Amygdala (tissue), 56 donors: ENCODE measurements around the gene NFATC2.
A peak's percentile ranks its signal among the peaks of the same experiment; 100 is the strongest.

Source experiments
- DNase-seq, 56 donors: peaks; one replicate each; lab custom pipeline; 2025; lab: John Stamatoyannopoulos, UW

The NFATC2 gene

DNA sequence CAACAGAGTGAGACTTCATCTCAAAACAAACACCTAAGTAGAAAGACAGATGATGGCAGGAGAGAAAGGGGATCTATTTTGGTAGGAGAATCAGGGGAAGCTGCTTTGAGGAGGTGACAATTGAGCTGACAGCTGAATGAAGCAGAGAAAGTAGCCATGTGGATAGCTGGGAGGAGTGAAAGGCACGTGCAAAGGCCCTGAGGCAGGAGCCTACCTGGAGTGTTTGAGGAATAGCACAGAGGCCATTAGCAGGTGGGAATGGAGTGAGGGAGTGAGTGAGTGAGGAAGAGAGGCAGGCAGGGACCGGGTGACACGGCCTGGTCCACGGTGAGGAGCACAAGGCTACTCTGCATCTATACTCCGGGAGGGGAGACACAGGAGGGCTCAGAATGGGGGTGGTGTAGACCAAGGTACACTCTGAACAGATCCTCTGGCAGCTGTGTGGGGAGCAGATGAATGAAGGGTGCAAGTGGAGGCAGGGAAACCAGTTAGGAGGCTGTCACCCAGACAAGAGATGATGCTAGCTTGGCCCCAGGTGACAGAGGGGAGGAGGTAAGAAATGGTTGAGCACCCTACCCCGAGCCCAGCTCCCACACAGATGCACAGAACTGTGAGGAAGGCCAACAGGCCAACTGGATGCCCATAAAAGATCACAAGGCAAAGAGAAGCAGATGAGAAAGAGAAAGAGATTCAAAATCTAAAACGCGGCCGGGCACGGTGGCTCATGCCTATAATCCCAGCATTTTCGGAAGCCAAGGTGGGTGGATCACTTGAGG lies 43.6 kb downstream of the NFATC2 start:
- DNase-seq, result no peak

DNA sequence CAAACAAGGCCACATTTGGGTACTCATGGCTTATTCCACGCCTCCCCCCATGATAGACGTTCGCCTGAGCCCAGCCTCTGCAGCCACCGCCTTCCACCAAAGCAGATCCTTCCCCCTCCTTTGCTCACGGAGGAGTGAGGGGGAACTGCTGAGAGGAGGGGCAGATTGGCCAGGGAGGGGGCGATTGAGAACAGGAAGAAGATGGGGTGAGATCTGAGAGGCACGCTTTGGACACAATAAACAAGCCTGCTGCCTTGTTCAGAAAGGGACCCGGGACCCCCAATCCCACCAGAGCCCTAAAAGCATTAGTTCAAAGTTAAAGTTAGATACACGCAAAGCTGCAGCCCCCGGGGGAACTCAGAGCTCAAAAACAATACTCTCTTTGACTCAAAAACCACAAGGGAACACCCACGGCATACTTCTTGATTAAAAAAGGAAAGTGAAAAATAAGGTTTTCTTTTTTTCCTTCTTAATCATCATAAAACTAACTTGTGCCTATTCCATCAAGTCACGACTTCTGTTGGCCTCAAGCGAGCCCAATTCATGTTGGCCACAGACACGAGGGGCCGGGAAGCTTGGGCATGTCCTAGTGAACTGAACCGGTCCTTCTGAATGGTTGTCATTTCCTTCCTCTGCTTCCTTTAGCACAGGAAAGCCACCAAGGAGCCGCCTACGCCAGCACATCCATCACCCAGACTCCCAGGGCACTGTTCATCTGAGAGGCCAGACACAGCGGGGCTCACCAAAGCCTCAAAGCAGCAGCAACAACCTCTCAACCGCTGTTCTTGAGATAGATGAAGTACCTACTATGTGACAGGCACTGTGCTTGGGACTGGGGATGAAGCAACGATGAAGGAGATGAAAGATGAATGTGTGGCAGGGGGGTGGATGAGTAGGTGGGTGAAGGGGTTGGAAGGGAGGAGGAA lies 44.7 kb downstream of the NFATC2 start:
- peak in 4 of 56 donors; percentile 7 to 15 (median 8) for DNase-seq

DNA sequence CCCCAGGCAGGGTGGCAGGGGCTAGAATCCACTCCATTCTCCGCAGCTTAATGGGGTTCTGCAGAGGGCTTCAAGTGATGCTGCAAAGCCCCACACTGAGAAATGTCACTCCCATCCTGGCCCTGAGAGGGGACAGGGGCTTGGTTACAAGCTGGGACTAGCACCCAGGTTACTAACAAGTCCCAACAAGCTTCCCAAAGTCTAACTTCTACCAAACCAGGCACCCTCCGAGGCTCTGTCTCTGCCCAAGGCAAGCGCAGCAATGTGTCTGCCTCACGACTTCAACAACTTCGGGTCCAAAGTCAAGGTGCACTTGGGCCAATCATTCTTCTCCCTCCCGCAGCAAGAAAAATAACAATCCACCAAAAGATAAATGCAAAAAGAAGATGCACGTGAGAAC lies 45.6 kb downstream of the NFATC2 start:
- DNase-seq, result no peak

DNA sequence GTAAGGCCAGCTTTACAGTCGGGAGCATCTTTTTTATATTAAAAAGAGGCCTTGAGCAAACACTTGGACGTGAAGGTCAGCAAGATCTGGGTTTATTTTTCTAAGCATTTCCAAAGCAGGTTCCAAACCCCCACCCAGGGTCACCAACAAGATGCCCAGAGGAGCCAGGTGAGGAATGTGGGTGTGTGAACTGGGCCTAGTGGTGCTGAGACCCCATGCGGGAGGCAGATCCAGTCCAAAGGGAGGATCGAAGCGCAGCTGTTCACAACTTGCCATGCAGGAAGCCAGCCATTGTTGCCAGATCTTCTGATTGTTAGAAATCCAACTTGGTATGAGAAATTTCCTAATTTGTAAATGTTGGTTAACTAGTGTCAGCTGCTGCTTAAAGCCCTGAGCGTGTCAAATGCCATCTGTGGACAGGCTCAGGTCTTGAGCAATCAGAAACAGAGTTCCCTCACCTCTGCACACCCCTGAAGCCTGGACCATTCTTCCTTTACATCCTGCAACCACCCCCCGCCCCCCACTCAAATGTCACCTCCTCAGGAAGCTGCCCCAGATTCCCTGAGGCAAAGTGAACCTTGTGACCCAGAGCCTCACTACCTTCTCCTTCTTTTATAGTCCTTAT lies 46.5 kb downstream of the NFATC2 start:
- no peak for DNase-seq

DNA sequence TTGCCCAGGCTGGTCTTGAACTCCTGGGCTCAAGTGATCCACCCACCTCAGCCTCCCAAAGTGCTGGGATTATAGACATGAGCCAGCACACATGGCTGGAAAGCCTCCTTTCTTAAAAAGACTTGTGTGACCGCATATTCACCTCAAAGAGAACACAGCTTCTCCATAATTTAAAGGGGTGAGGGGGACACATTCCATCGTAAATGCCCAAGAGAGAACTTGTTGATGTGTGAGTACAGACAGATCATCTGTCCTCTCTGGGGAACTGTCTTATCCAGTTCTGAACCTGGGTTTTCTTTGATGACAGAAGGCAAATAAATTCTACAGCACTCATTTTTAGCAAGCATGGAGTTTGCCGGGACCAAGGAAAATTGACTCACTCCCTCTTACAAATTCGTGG lies 47.2 kb downstream of the NFATC2 start:
- no peak for DNase-seq

DNA sequence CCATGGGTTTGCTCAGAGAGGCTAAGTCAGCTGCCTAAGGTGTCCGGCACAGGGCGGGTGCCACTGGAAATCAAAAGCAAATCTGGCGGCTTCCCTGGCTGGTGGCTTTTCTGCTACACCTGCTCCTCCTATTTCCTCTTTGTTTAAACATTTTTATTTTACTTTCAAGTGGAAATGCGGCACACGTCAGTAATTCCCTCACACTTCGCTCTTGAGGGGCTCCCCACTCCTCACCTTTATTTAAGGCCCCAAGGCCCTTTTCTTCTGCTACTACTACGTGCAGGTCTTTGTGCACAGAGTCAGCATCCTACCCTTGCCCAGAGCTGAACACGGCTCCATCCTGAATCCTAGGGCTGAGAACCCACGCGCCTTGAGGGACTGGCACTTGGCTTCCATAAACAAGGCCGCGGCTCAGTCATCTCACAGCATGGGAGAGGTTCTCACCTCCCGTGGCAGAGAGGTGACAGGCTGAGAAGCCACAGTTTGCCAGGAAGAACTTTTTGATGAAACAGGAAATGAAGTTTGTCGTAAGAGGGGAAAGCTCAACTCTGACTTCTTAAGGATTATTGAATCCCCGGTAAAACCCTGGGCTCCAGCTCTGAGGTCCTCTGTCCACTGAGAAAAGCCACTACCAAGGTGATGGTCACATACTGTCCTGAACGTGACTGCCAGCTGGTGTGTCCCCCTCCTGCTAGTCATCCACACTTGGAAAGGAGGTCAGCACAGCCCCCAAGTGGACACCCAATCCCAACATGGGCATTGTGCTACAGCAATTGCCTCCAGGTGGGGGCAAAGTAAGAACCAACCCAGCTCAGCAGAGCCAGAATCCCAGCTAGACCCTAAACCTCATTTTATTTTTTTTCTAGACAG lies 48.0 kb downstream of the NFATC2 start:
- no peak for DNase-seq

DNA sequence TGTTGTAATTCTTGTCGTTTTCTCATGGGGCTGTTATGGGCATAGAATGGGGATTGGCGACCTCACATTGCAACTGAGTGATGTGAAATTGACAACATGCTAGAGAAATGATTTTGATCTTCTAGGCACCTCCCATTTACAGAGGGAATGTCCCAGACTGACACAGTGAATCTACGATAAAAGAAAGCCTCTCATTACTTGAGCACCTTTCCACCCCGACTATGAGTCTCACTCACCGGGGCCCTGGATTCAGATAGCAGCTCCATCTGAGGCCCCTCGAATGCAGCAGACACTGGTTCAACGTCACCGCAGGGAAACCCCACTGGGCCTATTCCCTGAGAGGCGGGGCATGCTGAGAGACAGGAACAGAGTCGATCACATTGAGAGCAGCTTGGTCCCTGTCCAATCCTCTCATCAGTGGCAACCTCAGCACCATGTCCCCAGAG lies 49.1 kb downstream of the NFATC2 start:
- DNase-seq, result no peak

DNA sequence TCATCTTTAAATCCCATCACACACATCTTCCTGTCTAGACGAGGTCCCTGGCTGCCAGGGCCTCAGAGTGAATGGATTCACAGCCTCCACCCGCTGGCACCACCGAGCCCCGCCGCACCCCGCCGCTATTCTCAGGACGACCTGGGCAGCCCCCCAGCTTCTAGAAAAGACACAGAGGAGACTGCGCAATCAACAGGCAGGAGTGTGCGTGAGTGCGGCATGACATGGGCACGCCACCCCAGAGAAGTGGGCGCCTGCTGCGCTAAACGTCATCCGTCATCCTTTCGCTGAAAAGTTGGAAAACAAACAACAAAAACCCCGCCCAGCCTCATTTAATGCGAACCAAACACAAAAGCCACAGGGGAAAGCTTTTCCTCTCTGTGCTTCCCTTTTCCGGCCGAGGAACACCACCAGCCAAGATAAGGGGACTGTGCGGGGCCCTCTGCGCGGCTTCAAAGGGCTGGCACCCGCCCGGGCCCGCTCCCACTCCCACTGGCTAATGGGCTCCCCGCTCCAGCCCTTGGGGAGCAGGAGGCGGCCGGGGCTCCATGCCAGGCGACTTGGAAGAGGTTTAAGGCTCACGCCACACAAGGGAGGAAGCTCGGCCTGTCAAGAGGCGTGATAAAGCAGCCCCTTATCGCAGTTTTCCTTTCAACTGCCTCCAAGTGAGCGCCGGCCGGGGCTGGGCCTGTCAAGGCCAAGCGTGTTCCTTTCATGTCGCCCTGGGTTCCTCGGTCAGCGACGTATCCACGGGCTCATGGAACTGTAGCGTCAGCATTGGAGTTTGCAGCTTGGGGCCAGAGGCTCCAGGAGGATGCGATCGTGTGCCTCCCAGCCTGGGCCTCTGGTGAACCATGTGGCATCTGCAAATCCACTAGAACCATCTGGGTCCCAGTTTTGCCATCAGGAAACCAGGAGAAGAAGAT lies 50.1 kb downstream of the NFATC2 start:
- peak in 1 of 56 donors; percentile 44 for DNase-seq

DNA sequence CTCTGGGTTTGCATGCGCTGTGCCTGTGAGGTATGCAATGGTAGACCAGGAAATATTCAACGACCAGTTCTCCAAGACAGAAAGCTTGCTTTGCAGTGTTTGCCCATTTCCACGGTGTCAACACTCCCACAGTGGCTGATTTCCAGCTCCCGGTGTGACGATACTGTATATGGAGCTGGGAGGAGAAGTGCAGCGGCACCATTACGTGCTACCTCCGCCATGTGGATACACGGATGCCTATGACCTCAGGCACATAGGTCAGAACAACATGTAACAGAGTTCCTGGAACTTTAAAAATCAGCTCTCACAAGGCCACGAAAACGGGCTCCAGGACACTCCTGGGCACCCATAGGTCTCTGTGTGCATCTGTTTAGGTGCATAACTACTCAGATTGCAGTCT lies 51.1 kb downstream of the NFATC2 start:
- DNase-seq, result no peak

DNA sequence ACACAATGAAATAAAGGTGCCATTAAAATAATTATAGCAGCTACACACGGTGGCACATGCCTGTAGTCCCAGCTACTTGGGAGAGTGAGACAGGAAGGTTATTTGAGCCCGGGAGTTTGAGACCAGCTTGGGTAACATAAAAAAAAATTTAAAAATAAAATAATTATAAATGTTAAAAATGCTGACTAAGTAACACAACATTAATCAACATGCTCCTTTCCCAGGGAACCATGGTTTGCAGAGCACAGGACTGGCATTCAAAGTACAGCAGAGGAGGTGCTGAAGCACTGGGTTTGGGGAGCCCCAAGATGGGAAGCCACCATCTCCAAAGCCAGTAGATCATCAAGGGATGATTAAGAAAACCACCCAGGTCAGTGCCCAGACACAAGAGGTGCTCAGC lies 51.9 kb downstream of the NFATC2 start:
- DNase-seq, result no peak

DNA sequence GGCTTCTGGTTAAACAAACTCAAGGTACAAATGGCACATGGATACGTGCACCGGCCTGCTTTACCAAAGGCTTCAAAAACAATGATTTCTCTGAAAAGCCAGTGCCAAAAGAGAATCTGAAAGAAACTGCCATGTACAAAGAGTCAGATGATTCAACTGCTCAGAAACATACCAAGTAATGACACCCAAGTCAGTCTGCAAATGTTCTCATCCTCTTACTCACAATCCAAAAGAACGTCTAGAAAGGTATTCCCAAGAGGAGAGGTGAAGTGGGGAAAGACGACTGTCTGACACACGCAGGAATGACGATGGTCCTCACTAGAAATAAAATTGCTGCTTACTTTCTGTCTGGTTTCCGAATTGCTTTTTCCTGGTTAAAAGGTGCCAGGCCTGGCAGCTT lies 52.9 kb downstream of the NFATC2 start:
- no peak for DNase-seq

DNA sequence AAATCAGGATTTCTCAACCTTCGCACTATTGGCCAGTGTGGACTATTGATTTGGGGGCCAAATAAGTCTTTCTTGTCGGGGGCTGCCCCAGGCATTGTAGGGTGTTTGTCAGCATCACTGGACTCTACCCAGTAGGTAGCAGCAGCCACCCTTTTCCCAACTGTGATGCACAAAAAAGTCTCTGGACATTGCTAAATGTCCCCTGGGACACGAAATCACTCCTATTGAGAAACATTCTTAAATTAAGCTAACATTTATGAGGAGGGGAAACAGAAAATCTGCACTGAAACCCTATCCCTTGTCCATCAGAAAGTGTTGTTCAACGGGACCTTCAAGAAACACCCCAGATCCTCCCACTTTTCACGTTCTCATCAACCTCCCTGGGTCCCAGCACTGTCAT lies 54.2 kb downstream of the NFATC2 start:
- DNase-seq, result no peak

DNA sequence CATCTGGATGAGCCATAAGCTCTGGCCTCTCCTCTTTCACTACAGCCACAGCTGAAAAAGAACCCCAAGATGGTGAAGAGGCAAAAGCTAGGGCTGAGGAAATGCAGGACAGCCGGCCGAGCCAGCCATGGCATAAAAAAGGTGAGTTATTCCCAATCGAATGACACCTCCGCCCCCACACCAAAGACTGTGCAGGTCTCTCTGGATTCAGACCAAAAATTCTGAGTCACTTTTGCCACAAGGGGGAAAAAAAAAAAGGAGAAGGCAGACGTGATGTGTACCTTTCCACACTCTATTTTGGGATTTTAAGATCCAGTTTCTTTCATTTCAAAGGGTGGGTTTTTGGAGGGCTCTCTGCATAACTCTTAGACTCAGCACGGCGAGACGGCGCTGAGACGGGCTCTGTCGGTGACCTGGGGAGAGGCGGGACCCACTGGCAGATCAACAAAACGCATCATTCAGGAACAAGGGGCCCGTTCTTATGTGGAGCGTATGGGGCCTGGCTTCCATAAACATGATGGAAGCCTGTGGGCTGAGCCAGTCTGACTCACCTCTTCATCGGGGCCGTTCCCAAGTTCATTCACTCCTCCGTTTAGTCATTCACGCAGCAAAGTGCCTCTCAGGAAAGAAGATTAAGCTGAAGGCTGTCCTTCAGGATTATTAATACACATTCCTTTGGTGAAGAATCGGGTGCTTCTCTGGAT lies 54.8 kb downstream of the NFATC2 start:
- DNase-seq, result no peak

DNA sequence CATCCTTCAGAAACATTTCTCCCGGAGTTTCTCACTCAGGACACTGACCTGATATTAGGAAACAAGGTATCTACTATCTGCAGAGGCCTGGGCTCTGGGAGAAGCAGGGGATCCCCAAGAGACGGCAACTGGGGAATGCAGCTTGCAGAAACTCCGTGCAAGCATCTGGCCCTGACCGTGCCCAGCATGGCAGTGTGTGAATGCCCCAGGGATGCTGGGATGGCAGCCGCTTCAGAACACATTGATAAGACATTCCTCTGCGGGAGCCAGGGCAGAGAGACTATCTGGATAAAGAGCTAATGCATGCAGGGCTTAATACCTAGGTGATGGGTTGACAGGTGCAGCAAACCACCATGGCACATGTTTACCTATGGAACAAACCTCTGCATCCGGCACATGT lies 55.4 kb downstream of the NFATC2 start:
- no peak for DNase-seq

DNA sequence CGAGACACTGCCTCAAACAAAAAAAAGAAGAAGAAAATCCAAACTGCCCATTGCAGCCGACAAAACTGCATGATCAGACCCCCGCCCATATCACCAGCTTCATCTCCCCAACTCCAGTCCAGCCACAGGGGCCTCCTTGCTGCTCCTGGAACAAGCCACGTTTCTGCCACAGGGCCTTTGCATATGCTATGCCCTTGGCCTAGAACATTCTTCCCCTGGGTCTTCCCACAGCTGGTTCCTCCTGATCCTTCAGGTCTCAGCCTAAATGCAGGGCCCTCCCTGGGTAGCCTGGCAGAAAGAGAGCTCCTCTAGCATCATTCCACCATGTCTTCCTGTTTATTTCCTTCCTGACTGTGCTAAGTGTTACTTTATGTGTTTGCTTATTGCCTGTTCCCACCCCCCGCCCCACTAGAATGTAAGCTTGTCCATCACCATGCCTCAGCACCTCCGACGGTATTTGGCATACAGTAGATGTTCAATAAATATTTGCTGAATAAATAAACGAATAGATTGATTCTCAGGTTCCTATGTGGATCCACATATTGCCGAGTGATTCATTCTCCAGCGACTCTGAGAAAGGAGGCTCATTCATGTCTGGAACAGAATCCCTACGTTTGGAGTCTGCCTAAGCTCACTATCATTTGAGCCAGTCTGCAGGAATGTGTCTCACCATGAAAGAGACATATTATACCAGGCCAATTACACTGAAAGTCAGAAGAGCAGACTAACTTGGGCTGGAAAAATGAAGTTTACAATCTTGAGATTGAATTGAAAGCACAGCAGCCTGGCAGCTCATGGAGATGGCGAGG lies 56.1 kb downstream of the NFATC2 start:
- no peak for DNase-seq

DNA sequence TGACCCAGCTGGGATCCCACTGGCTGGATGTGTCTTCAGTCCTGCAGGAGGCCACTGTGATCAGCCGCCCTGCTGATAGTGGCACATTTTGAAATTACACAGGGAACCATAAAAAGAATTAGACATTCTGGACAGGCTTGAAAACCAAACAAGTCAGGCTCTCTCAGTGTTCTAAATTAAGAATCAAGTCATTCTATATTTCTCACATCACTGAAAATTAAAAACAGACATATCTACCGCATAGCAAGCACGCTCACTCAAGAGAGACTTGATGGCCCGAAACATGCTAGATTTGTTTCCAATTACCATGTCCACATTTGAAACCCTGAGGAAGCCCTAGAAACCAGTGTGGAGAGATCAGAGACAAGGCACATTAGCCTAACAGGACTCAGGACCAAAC lies 57.7 kb downstream of the NFATC2 start:
- DNase-seq, result no peak

DNA sequence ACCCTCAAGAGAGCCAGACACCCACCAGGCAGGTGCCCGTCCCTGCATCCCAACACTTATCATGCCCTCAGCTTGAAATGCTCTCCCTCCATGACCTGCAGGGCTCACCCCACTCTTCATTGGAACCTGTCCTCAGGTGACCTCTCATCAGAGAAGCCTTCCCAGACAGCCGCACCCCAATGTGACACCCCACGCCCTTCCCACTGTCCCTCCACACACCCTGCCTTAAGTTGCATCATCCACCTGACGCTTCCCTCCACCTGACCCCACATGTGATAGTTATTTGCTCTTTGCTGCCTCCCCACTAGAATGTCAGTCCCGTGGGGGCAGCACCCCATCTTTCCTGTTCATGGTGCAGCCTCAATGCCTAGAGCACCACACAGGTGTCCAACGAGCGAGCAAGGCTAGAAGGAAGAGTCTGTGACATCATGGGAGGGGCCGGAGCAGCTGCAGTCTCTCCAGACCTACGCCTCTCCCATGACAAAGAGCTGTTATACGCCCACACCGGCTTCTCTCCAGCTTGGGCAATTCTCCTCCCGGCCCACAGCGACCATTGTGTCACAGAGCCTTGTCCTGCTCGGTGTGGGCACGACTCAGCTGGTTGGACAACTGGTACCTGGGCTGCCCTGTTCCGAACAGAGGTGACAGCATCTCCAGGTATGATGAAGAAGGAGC lies 58.2 kb downstream of the NFATC2 start:
- peak in 1 of 56 donors; percentile 31 for DNase-seq
